Endothelial cell of umbilical vein (primary cell): ENCODE measurements around the gene C2CD5.
A peak's percentile ranks its signal among the peaks of the same experiment; 100 is the strongest.

Experiments
- CTCF ChIP-seq, 2 donors: IDR thresholded peaks; 1 replicate in 1 of 2; 2 replicates in 1 of 2; pipeline ENCODE4 v1.5.1; 2011; ENCODE audit warnings: low read length in 2 of 2, mild to moderate bottlenecking in 2 of 2, moderate library complexity in 2 of 2, control low read depth in 1 of 2, inconsistent platforms in 1 of 2, low read depth in 1 of 2; ENCODE audit not compliant: insufficient read depth in 1 of 2; ENCODE audit errors: extremely low read depth in 1 of 2
- TF ChIP-seq, protein P1 (sequence below): IDR thresholded peaks from 2 replicates; pipeline ENCODE4 v1.6.1; 2011; ENCODE audit not compliant: insufficient read depth, insufficient read length

GRCh38 chr12:22459838-22460490, 84.4 kb downstream of the C2CD5 start:
- TF ChIP-seq, protein P1, sequence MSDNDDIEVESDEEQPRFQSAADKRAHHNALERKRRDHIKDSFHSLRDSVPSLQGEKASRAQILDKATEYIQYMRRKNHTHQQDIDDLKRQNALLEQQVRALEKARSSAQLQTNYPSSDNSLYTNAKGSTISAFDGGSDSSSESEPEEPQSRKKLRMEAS: no peak
- peak; percentile 40 to 44 for TF ChIP-seq CTCF (IDR thresholded peaks at IDR 0.05; ENCODE audit: extremely low read depth in 1 of 2, insufficient read depth in 1 of 2, low read depth in 1 of 2, low read length in 2 of 2)
